K562 (cell line): ENCODE measurements around the gene NDUFB8. TPM values are rescaled to one million over a fixed set of nuclear protein-coding genes. Genes with fewer than 3 reads are reported as not detected.

Experiments used
- CBFA2T3 ChIP-seq: fragments of 450-650 bp; IDR thresholded peaks from 2 replicates; pipeline ENCODE4 v1.6.1; 2017
- HES1 ChIP-seq: fragments of 450-650 bp; IDR thresholded peaks from 2 replicates; pipeline ENCODE4 v1.6.1; 2016; ENCODE audit warnings: low read depth, mild to moderate bottlenecking, moderate library complexity
- KLF10 ChIP-seq: fragments of 250-450 bp; sonication (Bioruptor Pico); IDR thresholded peaks from 2 replicates; pipeline ENCODE4 v1.6.1; 2021; ENCODE audit warnings: matching md5 sums
- SP2 ChIP-seq: IDR thresholded peaks from 2 replicates; pipeline ENCODE4 v1.6.1; 2011; ENCODE audit warnings: mild to moderate bottlenecking, low read depth, low read length, moderate library complexity; ENCODE audit not compliant: poor library complexity, severe bottlenecking; ENCODE audit errors: extremely low read depth
- STAT5A ChIP-seq: IDR thresholded peaks from 2 replicates; pipeline ENCODE4 v1.6.1; 2012; ENCODE audit warnings: low read length, inconsistent platforms, borderline replicate concordance
- TOE1 ChIP-seq, 2 experiments: fragments of 450-650 bp in 1 of 2; sonication (generic) in 1 of 2; formaldehyde crosslinking in 1 of 2; IDR thresholded peaks; 2 replicates each; pipeline versions ENCODE4 v1.7.1 to v1.8.0; 2016 to 2022; ENCODE audit warnings: borderline replicate concordance in 2 of 2, mild to moderate bottlenecking in 2 of 2, antibody characterized with exemption in 1 of 2, inconsistent platforms in 1 of 2, low read depth in 1 of 2, missing genetic modification reagents in 1 of 2, moderate library complexity in 1 of 2
- UBTF ChIP-seq, 2 experiments: IDR thresholded peaks; 2 replicates each; pipeline ENCODE4 v1.6.1; 2012; ENCODE audit warnings: improper control_type of control experiment in 2 of 2, low read depth in 2 of 2, low read length in 2 of 2, borderline replicate concordance in 1 of 2
- ZBTB33 ChIP-seq: sonication (generic); formaldehyde crosslinking; IDR thresholded peaks from 2 replicates; pipeline ENCODE4 v1.8.1; 2023; ENCODE audit warnings: mild to moderate bottlenecking, missing genetic modification reagents
- ZC3H8 ChIP-seq: fragments of 450-650 bp; IDR thresholded peaks from 2 replicates; pipeline ENCODE4 v1.6.1; 2017
- ZNF274 ChIP-seq: IDR thresholded peaks from 2 replicates; pipeline ENCODE4 v1.6.1; 2011; ENCODE audit warnings: low read depth, mild to moderate bottlenecking, low read length, moderate library complexity, borderline replicate concordance
- ZNF318 ChIP-seq, 2 experiments: fragments of 450-650 bp; IDR thresholded peaks; 2 replicates each; pipeline ENCODE4 v1.6.1; 2016; ENCODE audit warnings: mild to moderate bottlenecking in 2 of 2, borderline replicate concordance in 1 of 2, low read depth in 1 of 2, moderate library complexity in 1 of 2
- polyA plus RNA-seq, 8 experiments: library from polyadenylated mRNA; depleted of rRNA in 4 of 8; stranded (reverse) in 5 of 8; unstranded in 3 of 8; fragments of >200 nt; fragmentation: Nextera tagmentation in 2 of 8; fragmentation: Illumina TruSeq in 1 of 8; extraction: Ambion mirVana in 2 of 8; extraction: Trizol in 1 of 8; gene quantifications; 2 replicates each; pipeline versions ENCODE4 v1.2.1 to v1.2.3, GENCODE V29; 2011 to 2014; ENCODE audit warnings: inconsistent platforms in 1 of 8, missing spikeins in 1 of 8
- total RNA-seq, 7 experiments: library from RNA; depleted of rRNA in 6 of 7; stranded (reverse); fragments of >200 nt in 6 of 7; fragmentation: Illumina TruSeq in 2 of 7; extraction: Trizol in 2 of 7; gene quantifications; 2 replicates each; pipeline versions ENCODE4 v1.2.1 to v1.2.3, GENCODE V29; 2011 to 2021; ENCODE audit warnings: low replicate concordance in 1 of 7
- TF ChIP-seq, protein P1 (sequence below): sonication (generic); formaldehyde crosslinking; IDR thresholded peaks from 2 replicates; pipeline ENCODE4 v1.5.0; 2020; ENCODE audit warnings: missing genetic modification reagents

Gene NDUFB8
- total and polyA plus RNA-seq, 9 of the 15 experiments (the other 6 are each of a cell fraction or from before 2014, with no cell fraction given), result 131 to 360 (median 199) TPM

GRCh38 chr10:100535715-100536353 is 6.2 kb upstream of the NDUFB8 start, which contains the start of gene HIF1AN (continued):
- TF ChIP-seq, protein P1, sequence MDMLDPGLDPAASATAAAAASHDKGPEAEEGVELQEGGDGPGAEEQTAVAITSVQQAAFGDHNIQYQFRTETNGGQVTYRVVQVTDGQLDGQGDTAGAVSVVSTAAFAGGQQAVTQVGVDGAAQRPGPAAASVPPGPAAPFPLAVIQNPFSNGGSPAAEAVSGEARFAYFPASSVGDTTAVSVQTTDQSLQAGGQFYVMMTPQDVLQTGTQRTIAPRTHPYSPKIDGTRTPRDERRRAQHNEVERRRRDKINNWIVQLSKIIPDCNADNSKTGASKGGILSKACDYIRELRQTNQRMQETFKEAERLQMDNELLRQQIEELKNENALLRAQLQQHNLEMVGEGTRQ, result no peak
- TF ChIP-seq UBTF (IDR thresholded peaks at IDR 0.05; ENCODE audit: borderline replicate concordance in 1 of 2, low read depth in 2 of 2, low read length in 2 of 2) (no peak), SP2 (peak; percentile 81), TOE1 (IDR thresholded peaks at IDR 0.05; ENCODE audit: borderline replicate concordance) (no peak; the same call in 1 of the 2 replicates), TOE1 (CRISPR knock-in tag; IDR thresholded peaks at IDR 0.05; ENCODE audit: borderline replicate concordance, low read depth) (no peak), ZNF274 (no peak), KLF10 (CRISPR knock-in tag) (no peak), STAT5A (no peak), ZBTB33 (CRISPR knock-in tag) (no peak), HES1 (no peak), ZC3H8 (no peak), ZNF318 (IDR thresholded peaks at IDR 0.05; ENCODE audit: borderline replicate concordance in 1 of 2, low read depth in 1 of 2) (no peak), CBFA2T3 (no peak)
